ENCODE measurements around the gene PRR19. TPM values are rescaled to one million over a fixed set of nuclear protein-coding genes. Genes with fewer than 3 reads are reported as not detected.

PRR19 gene
- 0.37 TPM in 1 of 2 replicates, not detected in the other for total RNA-seq

DNA sequence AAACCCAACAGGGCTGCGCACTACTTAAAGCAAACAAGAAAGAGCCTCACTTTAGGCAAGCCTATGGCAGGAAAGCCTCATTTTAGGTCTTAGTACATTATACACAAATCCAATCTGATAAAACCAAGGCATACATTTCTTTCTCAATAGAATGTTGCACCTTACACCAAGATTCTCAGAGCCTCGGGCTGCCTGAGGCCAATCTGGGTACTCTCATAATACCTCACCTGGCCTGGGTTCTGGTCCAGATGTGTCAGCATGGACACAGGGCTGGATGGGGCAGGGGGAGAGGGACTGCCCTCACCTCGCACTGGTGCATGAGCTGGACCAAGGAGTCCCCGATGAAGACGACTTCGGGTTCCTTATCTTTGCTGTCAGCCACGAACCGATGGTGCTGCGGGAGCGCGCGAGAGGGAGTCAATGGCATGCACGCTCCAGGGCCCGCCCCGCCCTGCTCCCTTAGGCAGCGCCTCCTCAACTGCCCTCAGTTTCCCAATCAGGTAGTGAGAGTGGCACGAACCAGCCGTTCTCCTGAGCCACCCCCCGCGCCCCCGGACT is at the start of gene PRR19:
PRR19 (plus strand) TSS at position 487 of the 558 bp plus-strand sequence. CDS start 7,453 bp downstream, outside the sequence.

DNA sequence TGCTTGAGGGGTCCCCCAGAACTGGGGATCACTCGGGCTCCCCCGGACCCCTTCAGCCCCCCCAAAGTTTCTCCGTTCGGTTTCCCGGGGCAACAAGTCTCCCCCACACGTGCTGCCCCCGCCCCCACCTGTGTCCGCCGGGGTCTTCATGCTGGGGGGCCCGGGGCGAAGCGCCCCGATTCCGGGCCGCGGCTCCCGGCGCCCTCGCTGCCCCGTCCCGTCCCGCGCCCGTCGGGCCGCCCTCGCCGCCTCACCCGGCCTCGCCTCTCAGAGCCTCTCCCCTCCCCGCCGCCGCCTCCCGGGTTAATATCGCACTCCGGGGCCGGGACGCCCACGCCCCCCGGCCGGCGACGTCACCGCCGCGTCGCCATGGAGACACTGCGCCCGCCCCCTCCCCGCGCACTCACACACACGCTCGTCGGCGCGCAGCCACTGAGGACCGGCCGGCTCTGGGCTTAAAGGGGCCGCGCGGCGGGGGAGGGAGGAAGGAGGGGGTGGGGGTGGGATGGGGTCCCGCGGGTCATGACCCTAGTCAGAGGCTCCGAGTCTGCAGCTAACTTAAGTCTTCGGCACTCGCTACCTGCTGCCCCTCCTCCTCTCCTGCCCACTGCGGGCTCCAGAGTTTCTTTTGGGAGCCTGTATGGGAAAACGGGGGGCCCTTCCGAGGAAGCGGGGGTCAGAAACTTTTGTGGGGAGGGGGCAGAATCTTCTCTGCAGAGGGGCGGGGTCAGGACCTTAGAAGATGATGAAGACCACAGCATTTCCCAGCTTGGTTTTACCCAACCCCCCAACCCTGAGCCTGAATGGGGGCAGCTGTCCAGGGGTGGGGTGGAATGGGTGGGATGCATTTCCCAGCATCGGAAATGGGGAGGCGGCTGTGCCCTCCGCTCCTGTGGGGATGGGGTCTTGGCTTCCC is 46.8 kb upstream of the PRR19 start, which contains the start of gene ERF:
ERF (minus strand) TSS at position 279 of the 916 bp plus-strand sequence; CDS start at position 150, 129 bp downstream.

DNA sequence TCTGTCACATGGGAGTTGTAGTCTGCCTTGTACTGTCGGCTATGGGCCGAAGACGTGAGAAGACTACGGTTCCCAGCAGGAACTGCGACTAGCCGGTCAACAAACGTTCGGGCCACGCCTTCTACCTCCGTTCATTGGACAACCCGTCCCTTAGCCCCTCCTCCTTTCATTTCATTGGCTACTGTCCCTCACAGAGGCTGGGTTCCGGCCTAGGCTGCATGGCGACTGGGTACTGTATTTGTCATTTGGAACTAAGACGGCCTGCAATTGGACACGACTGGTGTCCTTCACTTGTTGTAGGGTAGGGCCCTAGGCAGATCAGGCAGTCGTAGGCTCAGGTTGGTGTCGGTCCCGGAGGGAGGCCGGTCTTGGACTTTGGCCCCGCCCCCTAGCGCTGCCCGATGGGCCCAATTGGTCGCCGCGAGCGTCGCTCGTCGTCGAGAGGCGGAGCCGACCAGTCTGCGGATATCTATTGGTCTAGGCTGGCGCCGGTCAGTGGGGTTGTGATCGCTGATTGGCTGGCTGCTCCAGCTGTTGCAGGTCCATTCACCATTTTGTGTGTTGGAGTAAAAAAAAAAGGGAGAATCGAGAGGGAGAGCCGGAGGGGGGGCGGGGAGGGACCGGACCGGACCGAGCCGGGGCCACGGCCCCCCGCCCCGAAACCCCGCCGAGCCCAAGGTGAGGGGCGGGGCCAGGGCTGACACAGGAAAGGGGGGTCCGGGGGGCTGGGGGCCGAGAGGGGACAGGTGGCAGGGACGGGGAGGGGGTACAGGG is 33.0 kb upstream of the PRR19 start, which contains the start of gene CIC:
CIC (plus strand) TSS at position 549 of the 774 bp plus-strand sequence. CDS start 2,532 bp downstream, outside the sequence.

DNA sequence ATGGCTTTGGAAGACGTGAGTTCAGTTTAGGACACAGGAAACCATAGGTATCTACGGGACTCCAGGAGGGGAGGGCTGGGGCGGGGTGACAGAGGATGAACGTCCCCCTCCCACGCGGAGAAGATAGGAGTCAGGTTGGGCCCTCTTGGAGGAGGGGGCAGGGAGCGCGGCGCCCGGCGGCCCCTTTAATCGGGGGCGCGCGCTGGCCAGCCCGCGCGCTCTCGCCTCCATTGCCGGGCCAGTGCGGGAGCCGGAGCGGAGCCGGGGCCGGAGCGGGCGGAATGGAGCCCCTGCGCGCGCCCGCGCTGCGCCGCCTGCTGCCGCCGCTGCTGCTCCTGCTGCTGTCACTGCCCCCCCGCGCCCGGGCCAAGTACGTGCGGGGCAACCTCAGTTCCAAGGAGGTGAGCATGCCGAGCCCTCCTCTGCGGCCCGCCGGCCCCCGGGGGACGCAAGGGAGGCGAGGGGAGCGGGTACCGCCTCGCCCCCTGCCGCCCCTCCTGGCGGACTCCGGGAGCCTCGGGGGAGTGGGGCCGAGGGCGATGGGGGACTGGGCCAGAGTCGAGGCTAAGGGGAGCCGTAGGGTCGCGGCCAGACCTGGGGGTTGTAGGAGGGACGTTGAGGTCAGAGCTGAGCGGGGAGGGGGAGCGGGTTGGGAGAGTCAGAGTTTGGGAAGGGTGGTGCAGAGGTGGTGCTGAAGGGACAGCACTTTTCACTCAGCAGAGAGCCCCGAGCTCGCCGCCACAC is 11.3 kb downstream of the PRR19 start, which contains the start of gene TMEM145:
TMEM145 (plus strand) TSS at position 214 of the 744 bp plus-strand sequence; CDS start at position 282, 68 bp downstream.

GRCh38 chr19:42325308-42325895 is 23.5 kb downstream of the PRR19 start, which contains the start of gene MEGF8:
TSS of gene MEGF8 (plus strand) at chr19:42325635. CDS start at chr19:42326244, 609 bp downstream.

Other genes with a start within 250 kb of the PRR19 start
- gene GRIK5, start 231.9 kb upstream of the PRR19 start, total RNA-seq = under 0.01 and 0.09 TPM in 2 replicates
- 9.5 and 14.3 TPM in 2 replicates for gene ZNF574, start 226.0 kb upstream of the PRR19 start, total RNA-seq
- 1.5 and 11.8 TPM in 2 replicates for gene POU2F2, start 169.7 kb upstream of the PRR19 start, total RNA-seq
- 19.3 and 24.5 TPM in 2 replicates for gene DEDD2, start 84.5 kb upstream of the PRR19 start, total RNA-seq
- gene ZNF526, start 81.8 kb upstream of the PRR19 start, total RNA-seq = 11.0 and 16.1 TPM in 2 replicates
- gene GSK3A, start 59.5 kb upstream of the PRR19 start, total RNA-seq = 17.2 and 33.1 TPM in 2 replicates
- gene ERF, start 47.0 kb upstream of the PRR19 start, total RNA-seq = 12.2 and 36.0 TPM in 2 replicates
- gene CIC, start 32.9 kb upstream of the PRR19 start, total RNA-seq = 23.5 and 48.3 TPM in 2 replicates
- gene PAFAH1B3, start 492 bp downstream of the PRR19 start, total RNA-seq = 15.1 and 19.6 TPM in 2 replicates
- gene TMEM145, start 11.2 kb downstream of the PRR19 start, total RNA-seq = not detected in 2 replicates
- gene MEGF8, start 23.5 kb downstream of the PRR19 start, total RNA-seq = 45.7 and 52.1 TPM in 2 replicates
- not detected in 2 replicates for gene CNFN, start 88.2 kb downstream of the PRR19 start, total RNA-seq
- 1.5 and 2.8 TPM in 2 replicates for gene LIPE, start 125.3 kb downstream of the PRR19 start, total RNA-seq
- gene CXCL17, start 140.8 kb downstream of the PRR19 start, total RNA-seq = not detected in 2 replicates
- gene CEACAM1, start 226.3 kb downstream of the PRR19 start, total RNA-seq = not detected in 2 replicates